ENCODE measurements around the gene ANXA10.

DNA sequence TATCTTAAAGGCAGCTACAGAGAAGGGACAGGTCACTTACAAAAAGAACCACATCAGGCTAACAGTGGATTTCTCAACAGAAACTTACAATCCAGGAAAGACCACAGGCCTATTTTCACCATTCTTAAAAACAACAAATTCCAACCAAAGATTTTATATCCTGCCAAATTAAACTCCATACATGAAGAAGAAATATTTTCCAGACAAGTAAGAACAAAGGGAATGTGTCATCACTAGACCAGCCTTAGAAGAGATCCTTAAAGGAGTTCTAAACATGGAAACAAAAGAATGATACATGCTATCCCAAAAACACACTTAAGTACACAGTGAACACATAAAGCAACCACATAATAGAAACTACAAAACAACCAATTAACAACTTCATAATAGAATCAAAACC is 105.6 kb downstream of the ANXA10 start:
- TF ChIP-seq, protein P1, sequence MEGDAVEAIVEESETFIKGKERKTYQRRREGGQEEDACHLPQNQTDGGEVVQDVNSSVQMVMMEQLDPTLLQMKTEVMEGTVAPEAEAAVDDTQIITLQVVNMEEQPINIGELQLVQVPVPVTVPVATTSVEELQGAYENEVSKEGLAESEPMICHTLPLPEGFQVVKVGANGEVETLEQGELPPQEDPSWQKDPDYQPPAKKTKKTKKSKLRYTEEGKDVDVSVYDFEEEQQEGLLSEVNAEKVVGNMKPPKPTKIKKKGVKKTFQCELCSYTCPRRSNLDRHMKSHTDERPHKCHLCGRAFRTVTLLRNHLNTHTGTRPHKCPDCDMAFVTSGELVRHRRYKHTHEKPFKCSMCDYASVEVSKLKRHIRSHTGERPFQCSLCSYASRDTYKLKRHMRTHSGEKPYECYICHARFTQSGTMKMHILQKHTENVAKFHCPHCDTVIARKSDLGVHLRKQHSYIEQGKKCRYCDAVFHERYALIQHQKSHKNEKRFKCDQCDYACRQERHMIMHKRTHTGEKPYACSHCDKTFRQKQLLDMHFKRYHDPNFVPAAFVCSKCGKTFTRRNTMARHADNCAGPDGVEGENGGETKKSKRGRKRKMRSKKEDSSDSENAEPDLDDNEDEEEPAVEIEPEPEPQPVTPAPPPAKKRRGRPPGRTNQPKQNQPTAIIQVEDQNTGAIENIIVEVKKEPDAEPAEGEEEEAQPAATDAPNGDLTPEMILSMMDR (conservative IDR thresholded peaks at IDR 0.05 in 1 of 2, IDR thresholded peaks at IDR 0.05 in 1 of 2; ENCODE audit: extremely low read depth in 1 of 2, insufficient read depth in 1 of 2, low read depth in 1 of 2, low read length in 2 of 2), result no peak
- TF ChIP-seq EZH2 (IDR thresholded peaks at IDR 0.05; ENCODE audit: borderline replicate concordance, low read length), result no peak

Measured in mammary epithelial cell (primary cell).